T1000 (cell line): Measurements from ENCODE around the gene CYP26C1.

ENCODE experiments used
- DNase-seq: peaks from one replicate; lab custom pipeline; 2025; ENCODE audit warnings: mixed read lengths; lab: John Stamatoyannopoulos, UW

CYP26C1 gene

DNA sequence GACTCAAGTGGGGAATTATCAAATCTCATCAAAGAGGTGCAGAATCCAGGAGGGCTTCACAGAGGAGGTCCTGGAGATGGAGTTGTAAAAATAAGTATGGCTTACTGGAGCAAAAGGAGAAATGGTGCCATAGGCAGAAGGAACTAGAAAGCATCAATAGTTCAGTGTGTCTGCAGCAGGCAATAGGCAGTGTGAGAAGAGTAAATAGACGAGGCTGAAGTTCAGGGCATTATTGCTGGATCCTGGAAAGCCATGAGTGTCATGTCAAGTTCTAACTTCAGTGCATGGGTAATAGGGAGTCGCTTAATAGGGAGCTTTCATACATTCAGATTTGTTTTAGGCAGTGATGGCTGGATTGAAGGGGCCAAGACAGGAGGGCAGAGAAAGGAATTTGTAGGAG, 52.4 kb downstream of the CYP26C1 start:
- DNase-seq, result no peak

DNA sequence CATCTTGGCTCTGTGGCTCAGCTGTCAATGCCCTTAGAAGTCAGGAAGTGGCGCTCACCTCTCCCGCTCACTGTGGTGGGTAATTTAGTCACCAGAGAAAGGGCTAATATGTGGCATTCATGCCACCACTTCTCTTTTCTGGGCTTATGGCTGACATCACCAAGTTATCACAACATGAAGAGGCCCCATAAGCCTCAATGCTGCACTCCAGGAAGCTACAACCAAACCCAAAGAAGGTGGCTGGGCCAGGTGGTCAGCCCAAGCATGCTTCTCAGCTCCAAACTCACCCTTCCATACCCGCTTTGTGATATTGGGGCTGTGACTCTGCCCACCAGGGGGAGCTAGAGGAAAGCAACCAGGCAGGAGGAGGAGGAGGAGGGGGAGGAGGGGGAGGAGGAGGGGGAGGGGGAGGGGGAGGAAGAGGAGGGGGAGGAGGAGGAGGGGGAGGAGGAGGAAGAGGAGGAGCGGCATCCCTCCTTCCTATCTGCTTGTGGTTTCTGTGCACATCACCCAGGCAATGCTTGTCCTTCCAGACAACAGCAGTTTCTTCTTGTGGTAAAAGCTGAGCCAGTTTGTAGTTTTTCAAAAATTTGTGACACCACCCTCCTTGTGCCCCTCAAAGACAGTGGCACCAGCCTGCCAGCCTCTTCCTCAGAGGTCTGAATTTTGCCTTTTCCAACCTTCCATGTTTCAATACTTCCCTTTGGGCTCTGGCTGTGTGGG, 55.2 kb downstream of the CYP26C1 start:
- no peak for DNase-seq
